ENCODE data around the gene BTBD9. TPM values are rescaled to one million over a fixed set of nuclear protein-coding genes. Genes with fewer than 3 reads are reported as not detected.

The BTBD9 gene
- total and polyA plus RNA-seq, 2 experiments from 2014 or later, result 13.0 to 17.0 TPM

GRCh38 chr6:38150021-38150420 is 489.7 kb downstream of the BTBD9 start:
- H3K4me3 ChIP-seq, result no peak overlapping the region
- H3K36me3 ChIP-seq (replicated peaks; ENCODE audit: insufficient read depth, low read depth), result no peaks in the 10 kb centered on the region
- no peak for TF ChIP-seq EZH2phosphoT487 (IDR thresholded peaks at IDR 0.05; ENCODE audit: low read depth, severe bottlenecking, unreplicated experiment)
- TF ChIP-seq CTCF (IDR thresholded peaks at IDR 0.05; ENCODE audit: poor library complexity), result no peak
- no peak for TF ChIP-seq EZH2 (IDR thresholded peaks at IDR 0.05; ENCODE audit: borderline replicate concordance)
- peaks cover 39% of the 10 kb centered on the region for H4K20me1 ChIP-seq (ENCODE audit: insufficient read depth, poor library complexity, severe bottlenecking)
- no peaks in the 10 kb centered on the region for H3K27me3 ChIP-seq
- no peak for DNase-seq (ENCODE audit: low spot score)
- H3K9me2 ChIP-seq (replicated peaks; ENCODE audit: insufficient read depth), result no peaks in the 10 kb centered on the region
- 88% methylated on average over 3 of the region's 3 CpGs for WGBS (ENCODE audit: low lambda C conversion rate, missing lambda C conversion rate)
- no peaks in the 10 kb centered on the region for H3K9me3 ChIP-seq (ENCODE audit: low read depth)
- H3K27ac ChIP-seq, result no peak overlapping the region
- H2AFZ ChIP-seq, result no peak overlapping the region
- no peak overlapping the region for H3K4me2 ChIP-seq
- H3K79me2 ChIP-seq, result peaks cover 18% of the 10 kb centered on the region
- no peaks in the 10 kb centered on the region for H3K4me1 ChIP-seq (ENCODE audit: insufficient read depth)

GRCh38 chr6:38149531-38149930 is 490.2 kb downstream of the BTBD9 start:
- no peak overlapping the region for H3K27ac ChIP-seq
- H3K9me3 ChIP-seq (ENCODE audit: low read depth), result no peaks in the 10 kb centered on the region
- no peaks in the 10 kb centered on the region for H3K4me1 ChIP-seq (ENCODE audit: insufficient read depth)
- no peak overlapping the region for H2AFZ ChIP-seq
- H3K36me3 ChIP-seq (replicated peaks; ENCODE audit: insufficient read depth, low read depth), result no peaks in the 10 kb centered on the region
- H3K4me3 ChIP-seq, result no peak overlapping the region
- TF ChIP-seq CTCF (IDR thresholded peaks at IDR 0.05; ENCODE audit: poor library complexity), result no peak
- TF ChIP-seq EZH2phosphoT487 (IDR thresholded peaks at IDR 0.05; ENCODE audit: low read depth, severe bottlenecking, unreplicated experiment), result no peak
- no peak for TF ChIP-seq EZH2 (IDR thresholded peaks at IDR 0.05; ENCODE audit: borderline replicate concordance)
- H3K27me3 ChIP-seq, result no peaks in the 10 kb centered on the region
- no peaks in the 10 kb centered on the region for H3K9me2 ChIP-seq (replicated peaks; ENCODE audit: insufficient read depth)
- no peak for DNase-seq (ENCODE audit: low spot score)
- 81% methylated on average over 2 of the region's 2 CpGs for WGBS (ENCODE audit: low lambda C conversion rate, missing lambda C conversion rate)
- H4K20me1 ChIP-seq (ENCODE audit: insufficient read depth, poor library complexity, severe bottlenecking), result peaks cover 40% of the 10 kb centered on the region
- peaks cover 20% of the 10 kb centered on the region for H3K79me2 ChIP-seq
- H3K4me2 ChIP-seq, result no peak overlapping the region

DNA sequence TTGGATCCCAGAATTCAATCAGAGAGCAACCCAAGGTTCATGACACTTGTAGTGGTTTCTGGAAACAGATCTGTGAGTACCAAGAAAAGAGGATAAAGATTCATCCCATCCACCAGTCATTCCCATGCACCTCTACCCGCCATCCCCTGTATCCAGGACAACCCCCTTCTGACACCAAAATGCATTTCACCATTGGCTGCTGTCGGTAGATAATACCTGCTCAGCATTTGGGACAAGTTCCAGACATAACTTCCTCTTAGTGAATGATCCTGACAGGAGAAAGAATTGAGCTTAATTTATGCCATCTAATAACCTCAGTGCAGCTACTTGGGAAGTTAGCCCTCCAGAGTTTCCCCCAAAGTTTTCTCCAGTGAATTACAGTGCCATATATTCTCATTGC is 491.1 kb downstream of the BTBD9 start:
- Histone ChIP-seq H3K9me3 (ENCODE audit: low read depth) (no peaks in the 10 kb centered on the region), H3K79me2 (peaks cover 22% of the 10 kb centered on the region), H3K27me3 (no peaks in the 10 kb centered on the region), H3K4me1 (ENCODE audit: insufficient read depth) (no peaks in the 10 kb centered on the region), H2AFZ (no peak overlapping the region), H3K27ac (no peak overlapping the region), H3K4me3 (no peak overlapping the region), H3K9me2 (replicated peaks; ENCODE audit: insufficient read depth) (no peaks in the 10 kb centered on the region), H3K36me3 (replicated peaks; ENCODE audit: insufficient read depth, low read depth) (no peaks in the 10 kb centered on the region), H3K4me2 (no peak overlapping the region), H4K20me1 (ENCODE audit: insufficient read depth, poor library complexity, severe bottlenecking) (peaks cover 36% of the 10 kb centered on the region)
- 72% methylated on average over 2 of the region's 2 CpGs for WGBS (ENCODE audit: low lambda C conversion rate, missing lambda C conversion rate)
- no peak for TF ChIP-seq EZH2phosphoT487 (IDR thresholded peaks at IDR 0.05; ENCODE audit: low read depth, severe bottlenecking, unreplicated experiment)
- no peak for TF ChIP-seq CTCF (IDR thresholded peaks at IDR 0.05; ENCODE audit: poor library complexity)
- no peak for TF ChIP-seq EZH2 (IDR thresholded peaks at IDR 0.05; ENCODE audit: borderline replicate concordance)
- no peak for DNase-seq (ENCODE audit: low spot score)

DNA sequence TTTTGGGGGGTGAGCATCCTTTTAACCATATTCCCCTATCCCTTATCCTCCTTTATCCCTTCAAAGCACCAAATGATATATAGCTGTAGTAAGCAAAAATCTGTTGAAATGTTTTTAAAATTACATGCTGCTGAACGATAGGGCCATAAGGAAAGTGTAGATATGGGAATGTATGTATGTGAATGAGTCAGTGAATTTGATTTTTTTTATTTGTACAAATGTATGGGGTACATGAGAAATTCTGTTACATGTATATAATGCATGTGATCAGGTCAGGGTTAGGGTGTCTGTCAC is 493.0 kb downstream of the BTBD9 start:
- Histone ChIP-seq H3K79me2 (peaks cover 24% of the 10 kb centered on the region), H3K36me3 (replicated peaks; ENCODE audit: insufficient read depth, low read depth) (no peaks in the 10 kb centered on the region), H3K4me3 (no peak overlapping the region), H2AFZ (no peak overlapping the region), H3K9me2 (replicated peaks; ENCODE audit: insufficient read depth) (no peaks in the 10 kb centered on the region), H3K27me3 (no peaks in the 10 kb centered on the region), H3K4me2 (no peak overlapping the region), H3K27ac (no peak overlapping the region), H3K9me3 (ENCODE audit: low read depth) (no peaks in the 10 kb centered on the region), H3K4me1 (ENCODE audit: insufficient read depth) (no peaks in the 10 kb centered on the region), H4K20me1 (ENCODE audit: insufficient read depth, poor library complexity, severe bottlenecking) (peaks cover 52% of the 10 kb centered on the region)
- DNase-seq (ENCODE audit: low spot score), result no peak
- no peak for TF ChIP-seq EZH2 (IDR thresholded peaks at IDR 0.05; ENCODE audit: borderline replicate concordance)
- no peak for TF ChIP-seq CTCF (IDR thresholded peaks at IDR 0.05; ENCODE audit: poor library complexity)
- no peak for TF ChIP-seq EZH2phosphoT487 (IDR thresholded peaks at IDR 0.05; ENCODE audit: low read depth, severe bottlenecking, unreplicated experiment)
- WGBS (ENCODE audit: low lambda C conversion rate, missing lambda C conversion rate), result 93% methylated on average over 1 of the region's 1 CpG

All from hepatocyte (in vitro differentiated cells).